Testis (tissue), 2 donors: ENCODE data around the gene BTBD10.

Source experiments
- CTCF ChIP-seq, 3 experiments: fragments of 450-650 bp in 2 of 3; fragments of 200-600 bp in 1 of 3; sonication (generic) in 1 of 3; IDR thresholded peaks; one replicate each; pipeline ENCODE4 v1.5.1; 2016 to 2019; ENCODE audit warnings: antibody characterized with exemption in 3 of 3, mild to moderate bottlenecking in 2 of 3, moderate library complexity in 1 of 3
- POLR2A ChIP-seq: fragments of 450-650 bp; IDR thresholded peaks from one replicate; pipeline ENCODE4 v1.6.1; 2017; ENCODE audit warnings: antibody characterized with exemption, mild to moderate bottlenecking, moderate library complexity

- TF ChIP-seq CTCF (IDR thresholded peaks at IDR 0.05) (no peak), POLR2A (no peak)
Observed at GRCh38 chr11:13355191-13355590, 107.8 kb downstream of the BTBD10 start.
